ENCODE data around the gene ALS2.
"Not testable (repeated sequence)": the region's sequence is repeated elsewhere in the genome, so short reads cannot be mapped to it uniquely, and the experiment has no call there.

Gene ALS2

DNA sequence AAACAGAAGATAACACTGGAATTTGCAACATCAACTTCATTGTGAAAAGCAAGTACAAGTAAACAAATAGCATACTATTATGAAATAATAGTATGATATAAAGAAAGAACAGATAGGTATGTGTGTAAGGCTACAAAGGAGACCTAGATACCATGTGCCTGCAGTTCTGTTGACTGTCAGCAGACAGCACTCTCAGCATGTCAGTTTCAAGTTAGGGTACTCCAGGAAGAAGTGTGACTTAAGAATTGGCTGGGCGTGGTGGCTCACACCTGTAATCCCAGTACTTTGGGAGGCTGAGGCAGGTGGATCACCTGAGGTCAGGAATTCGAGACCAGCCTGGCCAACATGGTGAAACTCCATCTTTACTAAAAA lies 18.2 kb upstream of the ALS2 start:
- not testable (repeated sequence) for DNase-seq (ENCODE audit: low read depth); H3K4me3 ChIP-seq (ENCODE audit: low read length)
- peak; percentile 28 for TF ChIP-seq CTCF (conservative IDR thresholded peaks at IDR 0.05; ENCODE audit: low read depth, low read length)

DNA sequence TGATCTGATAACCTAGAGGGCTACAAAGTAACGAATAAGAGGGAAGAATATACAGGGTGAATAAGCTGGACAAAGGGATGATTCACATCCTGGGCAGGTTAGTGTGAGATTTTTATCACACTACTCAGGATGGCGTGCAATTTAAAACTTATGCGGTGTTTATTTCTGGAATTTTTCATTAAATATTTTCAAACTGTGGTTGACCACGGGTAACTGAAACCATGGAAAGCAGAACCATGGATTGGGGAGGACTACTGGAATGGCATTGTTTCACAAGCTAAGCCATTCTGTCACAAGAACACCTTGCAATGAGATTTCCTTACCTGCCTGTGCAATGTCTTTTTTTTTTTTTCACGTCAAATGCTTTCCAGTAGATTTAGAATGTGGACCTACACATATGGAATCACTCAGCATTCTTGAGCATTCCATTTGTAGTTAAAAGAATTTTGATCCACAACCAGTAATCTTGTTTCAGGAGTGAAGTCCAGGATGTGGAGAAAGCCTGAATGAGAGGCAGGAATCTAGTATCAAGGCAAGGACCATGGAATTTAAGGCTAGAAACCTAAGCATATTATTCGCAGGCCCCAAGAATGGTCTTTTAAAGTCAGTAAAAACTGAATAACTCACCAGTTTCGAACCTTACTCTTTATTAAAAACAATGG lies 17.6 kb upstream of the ALS2 start:
- no peak for TF ChIP-seq CTCF (conservative IDR thresholded peaks at IDR 0.05; ENCODE audit: low read depth, low read length)
- DNase-seq (ENCODE audit: low read depth), result no peak
- no peak overlapping the region for H3K4me3 ChIP-seq (ENCODE audit: low read length)

DNA sequence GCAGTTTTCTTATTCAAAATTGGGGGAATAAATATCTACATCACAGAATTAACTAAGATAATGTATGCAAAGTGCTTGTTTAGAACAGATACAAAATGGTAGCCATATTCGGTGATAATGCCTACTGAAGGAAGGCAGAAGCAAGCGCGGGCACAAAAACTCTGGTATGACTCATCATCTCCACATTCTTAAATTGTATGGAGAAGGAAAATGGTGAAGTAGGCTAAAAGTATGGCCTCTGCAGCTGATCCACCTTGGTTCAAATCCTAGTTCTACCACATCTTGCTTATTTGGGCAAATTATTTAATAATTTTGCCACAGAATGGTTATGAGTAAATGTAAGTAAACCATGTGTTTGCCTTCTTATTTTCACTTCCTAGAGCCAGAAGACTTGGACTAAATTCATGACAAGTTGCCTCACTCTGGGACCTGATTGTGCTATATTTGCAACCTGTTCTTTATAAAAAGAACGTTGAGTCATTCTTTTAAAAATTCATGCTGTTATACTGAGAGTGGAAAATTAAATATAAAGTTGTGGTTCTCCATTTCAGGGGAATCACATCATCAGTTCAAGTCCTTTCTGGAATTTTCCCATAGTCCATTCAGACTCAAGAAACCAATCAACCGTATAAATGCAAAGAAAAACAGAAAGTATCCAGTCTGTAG lies 16.6 kb upstream of the ALS2 start:
- TF ChIP-seq CTCF (conservative IDR thresholded peaks at IDR 0.05; ENCODE audit: low read depth, low read length), result no peak
- DNase-seq (ENCODE audit: low read depth), result no peak
- no peak overlapping the region for H3K4me3 ChIP-seq (ENCODE audit: low read length)

DNA sequence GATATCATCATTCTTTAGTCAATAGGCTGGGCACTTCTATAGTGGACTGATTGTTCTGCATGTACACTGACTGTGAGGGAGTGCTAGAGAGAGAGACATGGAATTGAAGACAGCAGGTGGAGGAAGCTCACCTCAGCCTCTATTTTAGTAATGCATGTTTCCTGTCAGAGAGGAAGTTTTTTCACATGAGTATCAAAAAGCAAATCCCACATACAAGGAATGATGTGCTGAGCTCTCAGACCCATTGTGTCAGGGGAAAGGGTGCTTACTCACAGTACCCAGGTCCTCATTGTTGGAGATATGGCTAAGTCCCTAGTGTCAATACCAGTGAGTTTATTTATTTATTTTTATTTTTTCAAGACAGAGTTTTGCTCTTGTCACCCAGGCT lies 15.7 kb upstream of the ALS2 start:
- TF ChIP-seq CTCF (conservative IDR thresholded peaks at IDR 0.05; ENCODE audit: low read depth, low read length), result no peak
- H3K4me3 ChIP-seq (ENCODE audit: low read length), result no peak overlapping the region
- DNase-seq (ENCODE audit: low read depth), result no peak

- DNase-seq (ENCODE audit: low read depth), result no peak
- H3K4me3 ChIP-seq (ENCODE audit: low read length), result no peak overlapping the region
Measured at GRCh38 chr2:201795607-201796477, 15.1 kb upstream of the ALS2 start.

DNA sequence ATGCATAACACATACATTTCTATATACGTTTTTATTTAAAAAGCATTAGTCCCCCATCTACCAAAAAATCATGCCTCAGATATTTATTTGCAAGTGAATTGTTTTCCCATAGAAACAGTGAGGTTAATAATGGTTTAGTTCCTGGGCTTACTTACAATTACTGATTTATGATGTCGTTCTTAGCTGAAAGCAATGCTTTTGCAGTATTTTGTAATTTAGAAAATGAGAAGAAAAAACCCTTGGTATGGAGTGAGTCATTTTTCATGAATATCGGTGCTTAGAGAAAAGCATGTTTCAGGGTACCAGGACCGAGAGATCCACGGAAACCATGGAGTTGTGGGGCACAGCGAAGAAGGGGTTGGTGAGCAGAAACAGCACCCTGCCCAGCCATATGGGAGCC lies 13.6 kb upstream of the ALS2 start:
- no peak overlapping the region for H3K4me3 ChIP-seq (ENCODE audit: low read length)
- DNase-seq (ENCODE audit: low read depth), result no peak
- no peak for TF ChIP-seq CTCF (conservative IDR thresholded peaks at IDR 0.05; ENCODE audit: low read depth, low read length)

More at GRCh38 chr2:201795607-201796477, 15.1 kb upstream of the ALS2 start:
- TF ChIP-seq CTCF (conservative IDR thresholded peaks at IDR 0.05; ENCODE audit: low read depth, low read length), result peak; percentile 80

Measured in retinal pigment epithelial cell (primary cell).